Measurements from ENCODE around the gene DPYSL4.

GRCh38 chr10:132143162-132143561 lies 43.6 kb upstream of the DPYSL4 start:
- TF ChIP-seq CTCF (IDR thresholded peaks at IDR 0.05) (no peak), POLR2A (IDR thresholded peaks at IDR 0.05) (no peak)

All from prostate gland (tissue), 2 donors.